OCI-M2 (cell line): ENCODE results near the gene ZNF385B.

Experiments used
- DNase-seq: peaks from one replicate; lab custom pipeline; 2025; ENCODE audit not compliant: unreplicated experiment; lab: John Stamatoyannopoulos, UW

Gene ZNF385B

GRCh38 chr2:179558010-179558934 is 303.1 kb downstream of the ZNF385B start:
- no peak for DNase-seq

GRCh38 chr2:179556425-179556824 is 305.0 kb downstream of the ZNF385B start:
- DNase-seq, result no peak

GRCh38 chr2:179555691-179556283 is 305.6 kb downstream of the ZNF385B start:
- no peak for DNase-seq

GRCh38 chr2:179554639-179555386 is 306.6 kb downstream of the ZNF385B start:
- no peak for DNase-seq

GRCh38 chr2:179553382-179553781 is 308.0 kb downstream of the ZNF385B start:
- no peak for DNase-seq

GRCh38 chr2:179551539-179552045 is 309.8 kb downstream of the ZNF385B start:
- no peak for DNase-seq

GRCh38 chr2:179550849-179551248 is 310.6 kb downstream of the ZNF385B start:
- no peak for DNase-seq

GRCh38 chr2:179550214-179550613 is 311.2 kb downstream of the ZNF385B start:
- DNase-seq, result no peak

GRCh38 chr2:179546656-179547055 is 314.8 kb downstream of the ZNF385B start:
- no peak for DNase-seq

- DNase-seq, result no peak
Measured at GRCh38 chr2:179545024-179545423, 316.4 kb downstream of the ZNF385B start.

- no peak for DNase-seq
Measured at GRCh38 chr2:179543361-179543901, 318.0 kb downstream of the ZNF385B start.

- no peak for DNase-seq
Measured at GRCh38 chr2:179541586-179541985, 319.8 kb downstream of the ZNF385B start.

GRCh38 chr2:179539124-179539511 is 322.3 kb downstream of the ZNF385B start:
- DNase-seq, result no peak

- DNase-seq, result no peak
Measured at GRCh38 chr2:179538406-179539123, 322.8 kb downstream of the ZNF385B start.

- DNase-seq, result no peak
Measured at GRCh38 chr2:179536185-179536584, 325.2 kb downstream of the ZNF385B start.

- no peak for DNase-seq
Measured at GRCh38 chr2:179533875-179534274, 327.5 kb downstream of the ZNF385B start.

- DNase-seq, result no peak
Measured at GRCh38 chr2:179532863-179533278, 328.5 kb downstream of the ZNF385B start.

- no peak for DNase-seq
Measured at GRCh38 chr2:179528576-179529069, 332.8 kb downstream of the ZNF385B start.

GRCh38 chr2:179525340-179525739 is 336.1 kb downstream of the ZNF385B start:
- no peak for DNase-seq

- no peak for DNase-seq
Measured at GRCh38 chr2:179524809-179525339, 336.5 kb downstream of the ZNF385B start.
